GM21381 (cell line): ENCODE measurements around the gene NTN1.
"Not testable (repeated sequence)": the region's sequence is repeated elsewhere in the genome, so short reads cannot be mapped to it uniquely, and the experiment has no call there.

Experiments used
- ATAC-seq: cut with Tn5 transposase; IDR thresholded peaks from one replicate; pipeline ENCODE4 v1.9.1; 2021; ENCODE audit warnings: mild to moderate bottlenecking, moderate library complexity; ENCODE audit not compliant: unreplicated experiment

NTN1 gene

GRCh38 chr17:9080296-9080914 lies 59.1 kb downstream of the NTN1 start:
- no peak for ATAC-seq

- no peak for ATAC-seq
Observed at GRCh38 chr17:9080983-9081382, 59.7 kb downstream of the NTN1 start.

- no peak for ATAC-seq
Observed at GRCh38 chr17:9086577-9086976, 65.3 kb downstream of the NTN1 start.

GRCh38 chr17:9087921-9088320 lies 66.6 kb downstream of the NTN1 start:
- no peak for ATAC-seq

GRCh38 chr17:9090641-9091096 lies 69.4 kb downstream of the NTN1 start:
- no peak for ATAC-seq

- no peak for ATAC-seq
Observed at GRCh38 chr17:9094193-9094592, 72.9 kb downstream of the NTN1 start.

- ATAC-seq, result no peak
Observed at GRCh38 chr17:9095390-9095789, 74.1 kb downstream of the NTN1 start.

GRCh38 chr17:9098242-9098825 lies 77.0 kb downstream of the NTN1 start:
- no peak for ATAC-seq

- ATAC-seq, result no peak
Observed at GRCh38 chr17:9101356-9101755, 80.0 kb downstream of the NTN1 start.

- ATAC-seq, result not testable (repeated sequence)
Observed at GRCh38 chr17:9103193-9103592, 81.9 kb downstream of the NTN1 start.

GRCh38 chr17:9104370-9105041 lies 83.2 kb downstream of the NTN1 start:
- no peak for ATAC-seq

- no peak for ATAC-seq
Observed at GRCh38 chr17:9105068-9105868, 84.0 kb downstream of the NTN1 start.

- not testable (repeated sequence) for ATAC-seq
Observed at GRCh38 chr17:9106278-9106677, 85.0 kb downstream of the NTN1 start.

GRCh38 chr17:9107527-9107926 lies 86.2 kb downstream of the NTN1 start:
- ATAC-seq, result no peak

GRCh38 chr17:9108146-9108545 lies 86.8 kb downstream of the NTN1 start:
- ATAC-seq, result no peak

- no peak for ATAC-seq
Observed at GRCh38 chr17:9109933-9110332, 88.6 kb downstream of the NTN1 start.

- ATAC-seq, result no peak
Observed at GRCh38 chr17:9110501-9110900, 89.2 kb downstream of the NTN1 start.

- no peak for ATAC-seq
Observed at GRCh38 chr17:9115214-9116191, 94.2 kb downstream of the NTN1 start.

GRCh38 chr17:9116311-9116835 lies 95.1 kb downstream of the NTN1 start:
- no peak for ATAC-seq
